Measurements from ENCODE around the gene IFI27. TPM values are rescaled to one million over a fixed set of nuclear protein-coding genes. Genes with fewer than 3 reads are reported as not detected.

Gene IFI27
- total RNA-seq, 1 donor from 2014 or later: 0.64 TPM

DNA sequence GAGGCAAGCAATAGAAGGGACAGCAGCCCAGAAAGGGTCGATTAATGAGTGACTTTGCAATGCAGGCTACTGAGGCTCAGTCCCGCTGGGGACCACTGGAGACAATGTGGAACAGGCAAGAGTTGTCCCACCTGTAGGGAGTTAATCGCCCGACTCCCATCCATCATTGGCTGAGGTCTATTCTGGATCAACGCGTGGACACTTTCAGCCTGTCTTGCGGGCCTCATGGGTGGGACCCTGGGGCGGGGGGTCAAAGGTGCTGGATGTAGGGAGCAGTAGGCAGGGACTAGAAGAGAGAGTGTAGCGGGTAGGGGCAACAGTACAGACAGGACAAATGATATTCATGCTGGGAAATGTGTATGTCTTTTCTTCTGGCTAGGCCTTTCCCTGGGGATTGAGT is 12.8 kb downstream of the IFI27 start:
- no peak for ATAC-seq (ENCODE audit: low read depth)
- Mint-ChIP-seq H3K27me3 (peaks cover 8% of the 10 kb centered on the region), H3K9me3 (peaks cover 12% of the 10 kb centered on the region), H3K4me3 (no peak overlapping the region), H3K4me1 (no peaks in the 10 kb centered on the region), H3K27ac (no peak overlapping the region), H3K36me3 (ENCODE audit: low read depth) (peaks cover 11% of the 10 kb centered on the region)
- CTCF ChIA-PET: no interaction called here
- POLR2A ChIA-PET: no interaction called here
- intact Hi-C loops (cut with micrococcal nuclease): no loop called here
- TF ChIP-seq CTCF (IDR thresholded peaks at IDR 0.05): no peak
- no peak for DNase-seq

- no peak for DNase-seq
- no peak for TF ChIP-seq CTCF (IDR thresholded peaks at IDR 0.05)
- peaks cover 8% of the 10 kb centered on the region for H3K27me3 Mint-ChIP-seq
- ChIA-PET CTCF (no interaction called here), POLR2A (no interaction called here)
- no peak overlapping the region for H3K27ac Mint-ChIP-seq
- H3K36me3 Mint-ChIP-seq (ENCODE audit: low read depth): peaks cover 11% of the 10 kb centered on the region
- peaks cover 5% of the 10 kb centered on the region for H3K4me1 Mint-ChIP-seq
- intact Hi-C loops (cut with micrococcal nuclease): no loop called here
- H3K9me3 Mint-ChIP-seq: peaks cover 12% of the 10 kb centered on the region
- H3K4me3 Mint-ChIP-seq: no peak overlapping the region
- no peak for ATAC-seq (ENCODE audit: low read depth)
Measured at GRCh38 chr14:94123868-94124267, 13.3 kb downstream of the IFI27 start.

DNA sequence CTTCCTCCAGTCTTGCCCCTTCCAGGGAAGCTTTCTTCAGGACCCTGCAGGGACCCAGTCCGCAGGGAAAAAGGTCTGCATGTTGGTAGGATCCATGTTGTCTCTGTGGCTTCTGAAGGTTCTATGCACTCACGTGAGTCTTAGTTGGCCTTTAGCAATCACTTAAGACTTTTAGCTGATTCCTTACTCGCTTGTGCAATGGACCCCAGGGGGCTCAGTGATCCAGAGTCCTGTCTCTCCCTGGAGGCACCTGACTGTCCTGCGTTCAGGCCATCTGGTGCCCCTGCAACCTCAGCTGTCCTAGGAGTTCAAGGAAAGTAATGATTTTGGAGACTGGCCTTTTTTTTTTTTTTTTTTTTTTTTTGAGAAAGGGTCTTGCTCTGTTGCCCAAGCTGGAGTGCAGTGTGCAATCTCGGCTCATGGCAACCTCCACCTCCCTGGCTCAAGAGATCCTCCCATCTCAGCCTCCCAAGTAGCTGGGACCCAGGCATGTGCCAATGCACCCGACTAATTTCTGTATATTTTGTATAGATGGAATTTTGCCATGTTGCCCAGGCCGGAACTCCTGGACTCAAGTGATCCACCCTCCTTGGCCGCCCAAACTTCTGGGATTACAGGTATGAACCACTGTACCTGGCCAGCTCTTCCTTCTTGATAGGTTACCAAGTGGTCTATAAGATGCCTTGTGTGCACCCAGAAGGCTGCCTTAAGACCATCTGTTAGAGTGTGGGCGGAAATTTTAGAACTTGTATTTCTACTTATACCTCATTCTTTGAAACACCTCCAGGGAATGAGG is 14.2 kb downstream of the IFI27 start:
- H3K4me1 Mint-ChIP-seq: peaks cover 11% of the 10 kb centered on the region
- ATAC-seq (ENCODE audit: low read depth) (no peak), DNase-seq (no peak)
- H3K36me3 Mint-ChIP-seq (ENCODE audit: low read depth): peaks cover 13% of the 10 kb centered on the region
- peaks cover 8% of the 10 kb centered on the region for H3K9me3 Mint-ChIP-seq
- H3K4me3 Mint-ChIP-seq: no peak overlapping the region
- no peak overlapping the region for H3K27ac Mint-ChIP-seq
- CTCF ChIA-PET: interaction anchor here (0.9 kb wide), 1 partner anchor 12 kb away, joined by 5 read pairs; no protein-coding TSS in a partner anchor
- POLR2A ChIA-PET: interaction anchor here (0.6 kb wide), 1 partner anchor 91 kb away, joined by 3 read pairs; no protein-coding TSS in a partner anchor
- H3K27me3 Mint-ChIP-seq: peaks cover 8% of the 10 kb centered on the region
- intact Hi-C loops (cut with micrococcal nuclease): no loop called here
- TF ChIP-seq CTCF (IDR thresholded peaks at IDR 0.05): no peak

GRCh38 chr14:94125659-94126418 is 15.3 kb downstream of the IFI27 start:
- CTCF ChIA-PET: no interaction called here
- intact Hi-C loops (cut with micrococcal nuclease): no loop called here
- ATAC-seq (ENCODE audit: low read depth) (no peak), DNase-seq (no peak)
- peaks cover 7% of the 10 kb centered on the region for H3K9me3 Mint-ChIP-seq
- H3K27me3 Mint-ChIP-seq: peaks cover 4% of the 10 kb centered on the region
- TF ChIP-seq CTCF (IDR thresholded peaks at IDR 0.05): no peak
- H3K4me3 Mint-ChIP-seq: no peak overlapping the region
- peaks cover 17% of the 10 kb centered on the region for H3K4me1 Mint-ChIP-seq
- peaks cover 13% of the 10 kb centered on the region for H3K36me3 Mint-ChIP-seq (ENCODE audit: low read depth)
- POLR2A ChIA-PET: interaction anchor here (0.6 kb wide), 1 partner anchor 92 kb away, joined by 3 read pairs; no protein-coding TSS in a partner anchor
- no peak overlapping the region for H3K27ac Mint-ChIP-seq

GRCh38 chr14:94126419-94126677 is 15.8 kb downstream of the IFI27 start:
- no peak for DNase-seq
- no peak for ATAC-seq (ENCODE audit: low read depth)
- intact Hi-C loops (cut with micrococcal nuclease): no loop called here
- TF ChIP-seq CTCF (IDR thresholded peaks at IDR 0.05): no peak
- peaks cover 17% of the 10 kb centered on the region for H3K4me1 Mint-ChIP-seq
- H3K27me3 Mint-ChIP-seq: peaks cover 3% of the 10 kb centered on the region
- peaks cover 4% of the 10 kb centered on the region for H3K9me3 Mint-ChIP-seq
- ChIA-PET POLR2A (no interaction called here), CTCF (interaction anchor here (2.7 kb wide), 1 partner anchor 11 kb away, joined by 12 read pairs; no protein-coding TSS in a partner anchor)
- peaks cover 13% of the 10 kb centered on the region for H3K36me3 Mint-ChIP-seq (ENCODE audit: low read depth)
- H3K27ac Mint-ChIP-seq: no peak overlapping the region
- H3K4me3 Mint-ChIP-seq: no peak overlapping the region

All from activated B cell treated with CpG ODN at 0.5 μM for 24 hours (primary cell).